ENCODE results near the gene GSTM1.
"Not testable (repeated sequence)": the region's sequence is repeated elsewhere in the genome, so short reads cannot be mapped to it uniquely, and the experiment has no call there.

The GSTM1 gene

DNA sequence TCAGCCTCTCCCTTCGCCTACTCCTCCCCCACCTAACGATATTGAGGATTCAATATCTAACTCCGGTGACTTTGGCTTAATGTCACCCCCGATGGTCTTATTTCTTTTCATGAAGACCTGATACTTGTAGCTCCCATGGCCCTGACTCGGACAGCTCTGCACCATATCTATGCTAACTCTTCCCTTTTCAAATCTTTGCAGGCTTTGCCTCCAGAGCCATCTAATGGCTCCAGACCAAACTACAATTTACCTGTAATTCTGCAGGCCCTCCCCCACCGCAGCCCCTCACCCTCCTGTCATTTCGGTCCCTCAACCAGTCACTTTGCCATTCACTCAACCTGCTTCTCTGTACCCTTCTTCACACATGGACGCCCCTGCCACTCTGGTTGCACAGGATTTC lies 16.6 kb downstream of the GSTM1 start:
- no peak for DNase-seq

GRCh38 chr1:109705411-109705810 lies 17.8 kb downstream of the GSTM1 start:
- no peak for DNase-seq

DNA sequence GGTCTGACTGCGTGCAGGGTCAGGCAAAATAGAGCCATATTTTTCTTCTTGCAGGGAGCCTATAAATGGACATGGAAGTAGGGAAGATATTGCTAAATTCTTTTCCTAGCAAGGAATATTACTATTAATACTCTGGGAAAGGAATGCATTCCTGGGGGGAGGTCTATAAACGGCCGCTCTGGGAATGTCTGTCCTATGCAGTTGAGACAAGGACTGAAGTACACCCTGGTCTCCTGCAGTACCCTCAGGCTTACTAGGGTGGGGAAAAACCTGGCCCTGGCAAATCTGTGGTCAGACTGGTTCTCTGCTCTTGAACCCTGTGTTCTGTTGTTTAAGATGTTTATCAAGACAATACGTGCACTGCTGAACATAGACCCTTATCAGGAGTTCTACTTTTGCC lies 21.3 kb downstream of the GSTM1 start:
- DNase-seq = not testable (repeated sequence)

DNA sequence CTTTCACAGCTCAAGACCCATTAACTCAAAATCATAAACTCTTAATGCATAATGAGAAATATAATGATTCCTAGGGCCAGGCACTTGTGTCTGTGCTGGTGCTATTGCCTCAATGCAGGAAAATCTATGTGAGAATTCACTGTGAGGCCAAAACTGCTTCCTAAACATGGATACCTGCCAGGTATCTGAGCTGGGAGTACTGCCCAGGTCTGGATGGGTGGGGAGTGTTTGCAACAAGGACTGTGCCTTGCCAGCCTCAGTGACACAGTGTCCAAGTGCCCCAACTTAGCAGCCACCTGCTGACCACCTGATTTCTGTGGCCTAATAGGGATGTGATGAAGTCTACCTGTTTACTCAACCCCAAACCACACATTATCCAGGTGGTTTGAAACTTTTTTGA lies 22.2 kb downstream of the GSTM1 start:
- DNase-seq = not testable (repeated sequence)

DNA sequence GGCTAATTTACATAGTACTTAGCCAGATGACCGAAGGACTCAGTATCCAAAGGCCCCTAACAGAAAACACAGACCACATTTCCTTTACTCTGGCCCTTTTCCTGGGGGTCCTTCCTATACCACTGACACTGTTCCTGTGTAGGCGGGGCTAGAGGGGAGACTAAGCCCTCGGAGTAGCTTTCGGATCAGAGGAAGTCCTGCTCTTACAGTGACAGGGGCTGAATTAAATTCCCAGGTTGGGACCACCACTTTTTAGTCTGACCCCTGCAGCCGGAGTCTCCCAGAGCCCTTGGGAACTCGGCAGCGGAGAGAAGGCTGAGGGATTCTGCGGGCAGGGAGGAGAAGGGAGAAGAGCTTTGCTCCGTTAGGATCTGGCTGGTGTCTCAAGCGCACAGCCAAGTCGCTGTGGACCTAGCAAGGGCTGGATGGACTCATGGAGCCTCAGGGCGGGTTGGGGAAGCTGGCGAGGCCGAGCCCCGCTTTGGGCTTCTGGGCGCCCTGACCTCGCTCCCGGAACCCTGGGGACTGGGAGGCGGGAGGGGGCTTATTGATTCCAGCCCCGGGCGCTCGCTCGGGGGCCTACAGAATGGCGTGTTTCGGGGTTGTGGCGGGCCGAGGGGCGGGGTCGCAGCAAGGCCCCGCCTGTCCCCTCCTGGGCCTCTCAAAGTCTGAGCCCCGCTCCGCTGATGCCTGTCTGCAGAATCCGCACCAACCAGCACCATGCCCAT lies 24.1 kb downstream of the GSTM1 start, which contains the start of gene GSTM5:
Gene GSTM5 (plus strand): TSS at position 659 of the 728 bp plus-strand sequence. CDS start 62 bp downstream, at position 721.
- not testable (repeated sequence) for DNase-seq

DNA sequence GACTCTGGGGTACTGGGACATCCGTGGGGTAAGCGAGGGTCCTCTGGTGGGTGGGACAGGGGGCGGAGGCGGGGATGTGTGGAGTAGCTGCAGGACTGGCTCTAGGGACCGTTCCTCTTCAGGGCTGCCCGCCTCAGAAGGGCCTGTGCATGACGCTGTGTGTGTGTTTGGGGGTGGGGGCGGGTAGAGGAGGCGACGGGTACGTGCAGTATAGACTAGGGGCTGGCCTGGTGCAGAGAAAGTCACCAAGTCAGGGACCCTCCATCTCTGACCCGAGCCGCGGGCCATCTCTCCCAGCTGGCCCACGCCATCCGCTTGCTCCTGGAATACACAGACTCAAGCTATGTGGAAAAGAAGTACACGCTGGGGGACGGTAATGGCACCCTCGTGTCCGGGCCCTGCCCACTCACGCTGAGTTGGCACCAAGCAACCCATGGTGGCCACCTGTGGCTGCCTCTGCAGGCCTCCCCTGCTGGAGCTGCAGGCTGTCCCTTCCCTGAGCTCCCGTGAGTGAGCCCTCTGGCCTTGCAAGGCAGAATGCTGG lies 24.8 kb downstream of the GSTM1 start:
- no peak for DNase-seq

DNA sequence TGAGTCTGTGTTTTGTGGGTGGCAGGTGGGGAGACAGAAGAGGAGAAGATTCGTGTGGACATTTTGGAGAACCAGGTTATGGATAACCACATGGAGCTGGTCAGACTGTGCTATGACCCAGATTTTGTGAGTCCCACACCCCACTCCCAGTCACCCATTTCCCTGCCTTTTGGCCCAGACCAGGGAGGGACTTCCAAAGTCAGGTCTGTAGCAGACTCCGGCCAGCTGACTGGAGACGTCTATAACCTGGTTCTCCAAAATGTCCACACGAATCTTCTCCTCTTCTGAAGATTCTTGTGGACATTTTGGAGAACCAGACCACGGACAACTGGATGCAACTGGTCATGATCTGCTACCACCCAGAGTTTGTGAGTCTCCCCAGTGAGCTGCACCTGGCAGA lies 26.0 kb downstream of the GSTM1 start:
- DNase-seq = no peak

DNA sequence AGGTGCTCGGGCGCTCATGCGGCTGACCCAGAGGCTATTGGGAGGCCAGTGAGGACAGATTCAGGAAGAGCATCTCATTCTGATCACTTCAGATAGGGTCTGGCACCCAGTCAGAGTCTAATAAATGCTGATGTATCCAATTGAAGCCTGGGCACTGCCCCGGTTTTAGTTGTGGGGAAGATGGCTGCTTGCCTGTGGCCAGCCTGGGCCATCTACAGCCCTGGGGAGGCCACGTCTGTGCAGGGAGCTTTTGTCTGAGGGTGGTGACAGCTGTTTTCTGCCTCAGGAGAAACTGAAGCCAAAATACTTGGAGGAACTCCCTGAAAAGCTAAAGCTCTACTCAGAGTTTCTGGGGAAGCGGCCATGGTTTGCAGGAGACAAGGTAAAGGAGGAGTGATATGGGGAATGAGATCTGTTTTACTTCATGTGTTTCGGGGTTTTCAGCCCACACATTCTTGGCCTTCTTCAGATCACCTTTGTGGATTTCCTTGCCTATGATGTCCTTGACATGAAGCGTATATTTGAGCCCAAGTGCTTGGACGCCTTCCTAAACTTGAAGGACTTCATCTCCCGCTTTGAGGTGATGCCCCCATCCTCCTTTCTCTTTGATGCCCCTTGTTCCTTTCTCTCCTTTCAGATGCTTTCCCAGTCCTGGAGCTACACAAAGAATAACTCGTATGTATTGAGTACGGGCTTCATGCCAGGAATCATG lies 27.2 kb downstream of the GSTM1 start:
- DNase-seq = no peak

DNA sequence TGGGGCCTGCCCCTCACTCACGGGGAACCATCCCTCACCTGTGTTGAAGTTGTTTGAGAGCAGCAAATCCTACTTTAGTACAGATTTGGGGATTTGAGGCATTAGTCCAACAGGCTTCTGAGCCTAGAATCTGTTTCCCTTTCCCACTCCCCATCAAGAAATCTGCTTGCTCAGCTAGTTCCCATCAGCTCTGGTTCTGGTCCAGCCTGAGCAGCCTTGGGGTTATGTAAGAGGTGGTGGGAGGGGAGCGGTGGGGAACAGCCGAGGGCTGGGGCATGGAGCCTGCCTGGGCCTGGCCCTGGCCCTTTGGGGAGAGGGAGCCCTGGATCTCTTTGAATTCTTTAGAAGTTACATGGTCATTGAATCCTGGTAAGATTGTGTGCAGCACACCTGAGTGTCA lies 28.5 kb downstream of the GSTM1 start:
- no peak for DNase-seq

- no peak for DNase-seq
These were observed 29.0 kb downstream of the GSTM1 start for GRCh38 chr1:109716570-109717090.

DNA sequence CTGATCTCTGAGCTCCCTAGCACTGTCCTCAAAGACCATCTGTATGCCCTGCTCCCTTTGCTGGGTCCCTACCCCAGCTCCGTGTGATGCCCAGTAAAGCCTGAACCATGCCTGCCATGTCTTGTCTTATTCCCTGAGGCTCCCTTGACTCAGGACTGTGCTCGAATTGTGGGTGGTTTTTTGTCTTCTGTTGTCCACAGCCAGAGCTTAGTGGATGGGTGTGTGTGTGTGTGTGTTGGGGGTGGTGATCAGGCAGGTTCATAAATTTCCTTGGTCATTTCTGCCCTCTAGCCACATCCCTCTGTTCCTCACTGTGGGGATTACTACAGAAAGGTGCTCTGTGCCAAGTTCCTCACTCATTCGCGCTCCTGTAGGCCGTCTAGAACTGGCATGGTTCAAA lies 30.1 kb downstream of the GSTM1 start:
- DNase-seq = no peak

GRCh38 chr1:109718495-109718894 lies 30.9 kb downstream of the GSTM1 start:
- DNase-seq = no peak

DNA sequence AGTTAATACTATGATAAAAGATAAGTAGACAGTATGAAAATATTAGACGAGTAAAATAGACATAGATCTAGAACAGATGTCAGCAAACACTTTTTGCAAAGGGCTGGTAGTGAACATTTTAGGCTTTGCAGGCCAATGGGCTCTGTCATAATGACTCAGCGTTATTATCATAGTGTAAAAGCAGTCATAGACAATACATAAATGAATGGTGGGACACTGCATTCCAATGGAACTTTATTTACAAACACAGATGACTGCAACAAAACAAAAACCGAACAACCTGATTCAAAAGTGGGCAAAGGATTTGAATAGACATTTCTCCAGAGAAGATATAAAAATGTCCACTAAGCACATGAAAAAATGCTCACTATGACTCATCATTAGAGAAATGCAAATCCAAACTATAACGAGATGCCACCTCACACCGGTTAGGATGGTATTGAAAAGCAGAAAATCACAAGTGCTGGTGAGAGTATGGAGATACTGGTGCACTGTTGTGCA lies 31.8 kb downstream of the GSTM1 start:
- DNase-seq = no peak

GRCh38 chr1:109721042-109721441 lies 33.4 kb downstream of the GSTM1 start:
- no peak for DNase-seq

DNA sequence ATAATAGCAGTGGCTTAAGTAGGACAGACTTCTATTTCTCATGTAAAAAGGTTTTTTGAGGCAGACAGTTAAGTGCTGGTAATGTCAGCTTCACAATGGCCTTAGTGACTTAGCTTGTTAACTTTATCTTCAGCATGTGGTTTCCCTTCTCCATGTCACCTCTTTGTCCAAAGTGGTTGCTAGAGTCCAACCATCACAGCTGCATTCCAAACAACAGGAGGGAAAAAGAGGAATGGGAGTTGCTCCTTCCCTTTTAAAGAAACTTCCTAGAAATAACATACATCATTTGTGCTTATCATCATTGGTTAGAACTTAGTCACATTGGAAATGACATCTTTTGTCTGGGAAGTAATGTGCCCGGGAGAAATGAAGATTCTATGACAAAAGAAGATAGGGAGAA lies 34.4 kb downstream of the GSTM1 start:
- DNase-seq = no peak

GRCh38 chr1:109722908-109723691 lies 35.5 kb downstream of the GSTM1 start:
- DNase-seq = no peak

DNA sequence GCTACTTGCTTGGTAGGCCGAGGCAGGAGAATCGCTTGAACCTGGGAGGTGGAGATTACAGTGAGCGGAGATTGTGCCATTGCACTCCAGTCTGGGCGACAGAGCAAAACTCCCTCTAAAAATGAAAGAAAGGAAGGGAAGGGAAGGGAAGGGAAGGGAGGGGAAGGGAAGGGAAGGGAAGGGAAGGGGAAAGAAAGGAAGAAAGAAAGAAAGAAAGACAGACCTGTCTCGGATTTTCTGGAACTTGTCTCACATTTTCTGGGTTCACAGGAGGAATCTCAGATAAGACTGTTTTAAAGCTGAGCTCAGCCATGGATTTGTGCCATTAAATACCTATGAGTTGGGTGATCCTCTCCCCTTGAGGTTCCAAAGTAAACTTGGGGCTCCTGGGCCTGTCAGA lies 37.3 kb downstream of the GSTM1 start:
- DNase-seq = no peak

DNA sequence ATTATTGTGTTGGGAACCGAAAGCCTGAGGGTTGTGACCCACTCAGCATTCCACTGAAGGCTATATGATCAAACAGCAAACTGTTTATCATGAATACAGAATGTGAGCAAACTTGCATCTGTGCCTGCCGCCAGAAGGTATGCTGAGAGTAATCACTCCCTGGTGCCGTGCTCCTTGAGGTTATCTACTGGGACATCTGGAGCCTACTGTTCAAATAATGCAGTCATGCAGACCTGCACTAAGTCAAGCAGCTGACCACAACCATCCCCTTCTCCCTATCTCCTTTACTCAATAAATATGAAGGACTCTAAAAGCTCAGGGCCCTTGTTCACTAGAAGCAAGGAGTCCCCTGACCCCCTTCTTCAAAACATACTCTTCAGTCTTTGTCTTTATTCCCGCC lies 37.9 kb downstream of the GSTM1 start:
- DNase-seq = no peak

GRCh38 chr1:109726007-109726406 lies 38.4 kb downstream of the GSTM1 start:
- no peak for DNase-seq

DNA sequence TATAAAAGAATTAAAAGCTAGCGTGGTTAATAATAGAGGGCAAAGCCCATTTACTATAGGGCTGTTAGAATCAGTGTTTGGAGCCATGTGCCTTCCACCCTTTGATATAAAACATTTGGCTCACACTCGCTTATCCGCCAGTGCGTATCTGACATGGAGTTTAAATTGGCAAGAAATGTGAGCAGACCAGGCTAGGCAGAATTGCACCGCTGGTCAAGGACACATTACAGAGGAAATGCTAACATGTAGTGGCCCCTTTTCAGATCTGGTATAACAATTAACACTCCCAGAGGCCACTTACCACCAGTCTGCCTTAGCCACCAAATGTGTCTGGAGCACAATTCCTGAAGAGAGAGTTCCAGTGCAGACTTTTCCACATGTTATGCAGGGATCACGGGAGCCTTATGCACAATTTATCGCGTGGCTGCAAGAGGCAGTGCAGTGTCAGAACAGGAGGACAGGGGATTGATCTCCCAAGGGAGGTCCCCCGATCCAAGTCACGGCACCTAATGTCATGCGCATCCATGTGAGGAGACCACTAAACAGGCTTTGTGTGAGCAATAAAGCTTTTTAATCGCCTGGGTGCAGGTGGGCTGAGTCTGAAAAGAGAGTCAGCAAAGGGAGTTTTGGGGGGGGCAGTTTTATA lies 39.2 kb downstream of the GSTM1 start:
- no peak for DNase-seq

GRCh38 chr1:109728870-109729269 lies 41.3 kb downstream of the GSTM1 start:
- no peak for DNase-seq

- no peak for DNase-seq
These were observed 43.0 kb downstream of the GSTM1 start for GRCh38 chr1:109730666-109731065.
